ENCODE data around the gene PRSS21.
A peak's percentile ranks its signal among the peaks of the same experiment; 100 is the strongest.

PRSS21 gene

GRCh38 chr16:2775131-2775716 is 41.8 kb upstream of the PRSS21 start:
- no peaks in the 10 kb centered on the region for H3K9me2 ChIP-seq (replicated peaks; ENCODE audit: control insufficient read depth, low read length)
- peaks cover 64% of the 10 kb centered on the region for H3K79me2 ChIP-seq (ENCODE audit: control insufficient read depth, low read length)
- H3K4me3 ChIP-seq (ENCODE audit: low read length) = peak overlapping the region; percentile 78
- H4K20me1 ChIP-seq (ENCODE audit: control insufficient read depth, insufficient read depth, low read depth, low read length) = no peaks in the 10 kb centered on the region
- peak overlapping the region; percentile 85 for H3K4me2 ChIP-seq (ENCODE audit: low read length)
- peaks cover 22% of the 10 kb centered on the region for H3K4me1 ChIP-seq (ENCODE audit: control insufficient read depth, low read length)
- peaks cover 78% of the 10 kb centered on the region for H3K36me3 ChIP-seq (ENCODE audit: control insufficient read depth, low read length)
- no peaks in the 10 kb centered on the region for H3K27me3 ChIP-seq (ENCODE audit: control insufficient read depth, low read length)
- H3K27ac ChIP-seq (ENCODE audit: low read depth, low read length) = no peak overlapping the region
- H3F3A ChIP-seq (ENCODE audit: control insufficient read depth, insufficient read depth) = peaks cover 32% of the 10 kb centered on the region
- no peaks in the 10 kb centered on the region for H3K9me3 ChIP-seq (ENCODE audit: control insufficient read depth, insufficient read depth, low read length)
- TF ChIP-seq, protein P1, sequence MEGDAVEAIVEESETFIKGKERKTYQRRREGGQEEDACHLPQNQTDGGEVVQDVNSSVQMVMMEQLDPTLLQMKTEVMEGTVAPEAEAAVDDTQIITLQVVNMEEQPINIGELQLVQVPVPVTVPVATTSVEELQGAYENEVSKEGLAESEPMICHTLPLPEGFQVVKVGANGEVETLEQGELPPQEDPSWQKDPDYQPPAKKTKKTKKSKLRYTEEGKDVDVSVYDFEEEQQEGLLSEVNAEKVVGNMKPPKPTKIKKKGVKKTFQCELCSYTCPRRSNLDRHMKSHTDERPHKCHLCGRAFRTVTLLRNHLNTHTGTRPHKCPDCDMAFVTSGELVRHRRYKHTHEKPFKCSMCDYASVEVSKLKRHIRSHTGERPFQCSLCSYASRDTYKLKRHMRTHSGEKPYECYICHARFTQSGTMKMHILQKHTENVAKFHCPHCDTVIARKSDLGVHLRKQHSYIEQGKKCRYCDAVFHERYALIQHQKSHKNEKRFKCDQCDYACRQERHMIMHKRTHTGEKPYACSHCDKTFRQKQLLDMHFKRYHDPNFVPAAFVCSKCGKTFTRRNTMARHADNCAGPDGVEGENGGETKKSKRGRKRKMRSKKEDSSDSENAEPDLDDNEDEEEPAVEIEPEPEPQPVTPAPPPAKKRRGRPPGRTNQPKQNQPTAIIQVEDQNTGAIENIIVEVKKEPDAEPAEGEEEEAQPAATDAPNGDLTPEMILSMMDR (IDR thresholded peaks at IDR 0.05; ENCODE audit: low read depth, low read length, poor library complexity, severe bottlenecking) = no peak
- TF ChIP-seq EZH2phosphoT487 (IDR thresholded peaks at IDR 0.05; ENCODE audit: borderline replicate concordance, low read length) = no peak

- Histone ChIP-seq H3K4me3 (ENCODE audit: low read length) (peak overlapping the region; percentile 78), H4K20me1 (ENCODE audit: control insufficient read depth, insufficient read depth, low read depth, low read length) (no peaks in the 10 kb centered on the region), H3K4me2 (ENCODE audit: low read length) (peak overlapping the region; percentile 85), H3K9me3 (ENCODE audit: control insufficient read depth, insufficient read depth, low read length) (no peaks in the 10 kb centered on the region), H3K27ac (ENCODE audit: low read depth, low read length) (no peak overlapping the region; the same call in 1 of the 2 replicates), H3K9me2 (replicated peaks; ENCODE audit: control insufficient read depth, low read length) (no peaks in the 10 kb centered on the region), H3K27me3 (ENCODE audit: control insufficient read depth, low read length) (no peaks in the 10 kb centered on the region), H3K36me3 (ENCODE audit: control insufficient read depth, low read length) (peaks cover 71% of the 10 kb centered on the region), H3K79me2 (ENCODE audit: control insufficient read depth, low read length) (peaks cover 64% of the 10 kb centered on the region), H3K4me1 (ENCODE audit: control insufficient read depth, low read length) (peaks cover 22% of the 10 kb centered on the region), H3F3A (ENCODE audit: control insufficient read depth, insufficient read depth) (peaks cover 32% of the 10 kb centered on the region)
- TF ChIP-seq, protein P1 (IDR thresholded peaks at IDR 0.05; ENCODE audit: low read depth, low read length, poor library complexity, severe bottlenecking) = no peak
- TF ChIP-seq EZH2phosphoT487 (IDR thresholded peaks at IDR 0.05; ENCODE audit: borderline replicate concordance, low read length) = no peak
Observed at GRCh38 chr16:2775765-2776499, 41.1 kb upstream of the PRSS21 start.

DNA sequence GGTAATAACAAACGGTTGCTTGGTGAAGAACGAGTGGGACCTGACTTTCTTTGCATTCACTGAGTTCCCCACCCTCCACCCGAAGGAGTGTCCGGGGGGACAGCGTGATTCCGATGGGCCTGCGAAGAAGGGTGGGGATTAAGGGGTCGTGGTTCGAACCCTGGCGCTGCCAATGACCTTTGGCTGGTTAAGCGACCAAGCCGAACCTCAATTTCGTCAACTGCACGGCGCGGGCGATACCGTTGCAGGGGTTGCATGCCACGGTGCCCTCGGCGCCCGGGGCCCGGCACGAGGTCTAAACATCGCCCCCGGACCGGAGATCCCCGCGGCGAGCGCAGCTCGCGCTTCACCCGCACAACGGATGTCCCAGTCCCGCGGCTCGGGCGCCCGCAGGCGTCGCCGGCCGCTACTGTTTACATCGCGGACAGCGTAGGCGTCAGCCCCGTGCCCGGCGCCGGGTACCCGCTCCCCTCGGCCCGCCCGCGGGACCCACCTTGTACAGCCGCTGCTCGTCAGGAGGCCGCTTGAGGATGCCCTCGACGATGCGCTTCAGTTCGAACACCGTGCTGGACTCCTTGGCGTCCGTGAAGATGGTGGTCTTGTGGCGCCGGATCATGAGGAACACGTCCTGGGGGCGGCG is 40.4 kb upstream of the PRSS21 start:
- TF ChIP-seq EZH2phosphoT487 (IDR thresholded peaks at IDR 0.05; ENCODE audit: borderline replicate concordance, low read length) = no peak
- TF ChIP-seq, protein P1 (IDR thresholded peaks at IDR 0.05; ENCODE audit: low read depth, low read length, poor library complexity, severe bottlenecking) = no peak
- Histone ChIP-seq H3K27me3 (ENCODE audit: control insufficient read depth, low read length) (no peaks in the 10 kb centered on the region), H3K4me2 (ENCODE audit: low read length) (peak overlapping the region; percentile 85), H3K27ac (ENCODE audit: low read depth, low read length) (peak overlapping the region; percentile 29; the same call in 1 of the 2 replicates), H4K20me1 (ENCODE audit: control insufficient read depth, insufficient read depth, low read depth, low read length) (no peaks in the 10 kb centered on the region), H3K4me1 (ENCODE audit: control insufficient read depth, low read length) (peaks cover 22% of the 10 kb centered on the region), H3K36me3 (ENCODE audit: control insufficient read depth, low read length) (peaks cover 64% of the 10 kb centered on the region), H3F3A (ENCODE audit: control insufficient read depth, insufficient read depth) (peaks cover 26% of the 10 kb centered on the region), H3K4me3 (ENCODE audit: low read length) (peak overlapping the region; percentile 78), H3K9me3 (ENCODE audit: control insufficient read depth, insufficient read depth, low read length) (no peaks in the 10 kb centered on the region), H3K79me2 (ENCODE audit: control insufficient read depth, low read length) (peaks cover 60% of the 10 kb centered on the region), H3K9me2 (replicated peaks; ENCODE audit: control insufficient read depth, low read length) (no peaks in the 10 kb centered on the region)

Measured in DOHH2 (cell line).